GM10266 (cell line): ENCODE data around the gene CD3G.
"Not testable (repeated sequence)": the region's sequence is repeated elsewhere in the genome, so short reads cannot be mapped to it uniquely, and the experiment has no call there.

Experiments
- DNase-seq: peaks from one replicate; pipeline ENCODE4 v3.0.0; 2012; ENCODE audit errors: extremely low spot score
- CTCF ChIP-seq: IDR thresholded peaks from 2 replicates; pipeline ENCODE4 v1.5.1; 2012; ENCODE audit warnings: mild to moderate bottlenecking, low read depth; ENCODE audit not compliant: control insufficient read depth, insufficient read depth; ENCODE audit errors: missing control alignments

Gene CD3G

GRCh38 chr11:118398791-118399559 is 54.8 kb downstream of the CD3G start:
- DNase-seq = peak; percentile 15
- no peak for TF ChIP-seq CTCF

GRCh38 chr11:118401151-118401879 is 57.2 kb downstream of the CD3G start, which contains the start of gene ATP5MG:
Gene ATP5MG, plus strand, starts transcription at chr11:118401606. Its CDS starts 60 bp downstream, at chr11:118401666.
- no peak for TF ChIP-seq CTCF
- peak; percentile 84 for DNase-seq

- no peak for TF ChIP-seq CTCF
- DNase-seq = no peak
Observed at GRCh38 chr11:118401880-118402590, 57.9 kb downstream of the CD3G start.

- not testable (repeated sequence) for DNase-seq
Observed at GRCh38 chr11:118402594-118402993, 58.5 kb downstream of the CD3G start.
